ENCODE results near the gene DPP10.

DNA sequence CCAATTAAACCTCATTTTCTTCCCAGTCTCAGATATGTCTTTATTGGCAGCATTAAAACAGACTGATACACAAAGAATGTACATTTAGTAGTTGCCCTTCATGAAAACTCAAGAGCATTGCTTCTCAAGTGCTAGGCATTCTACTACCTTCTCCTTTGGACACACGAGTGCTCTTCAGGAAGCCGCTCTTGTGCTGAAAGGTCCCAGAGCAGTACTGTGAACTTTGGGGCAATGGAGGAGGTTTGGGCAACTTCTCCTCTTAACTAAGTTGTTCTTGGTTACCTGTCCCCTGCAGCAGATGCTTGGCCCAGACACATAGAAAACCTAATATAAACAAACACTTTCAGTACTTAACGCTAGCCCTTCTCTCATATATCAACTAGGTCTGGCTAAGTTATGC lies 362.8 kb downstream of the DPP10 start:
- TF ChIP-seq, protein P1, sequence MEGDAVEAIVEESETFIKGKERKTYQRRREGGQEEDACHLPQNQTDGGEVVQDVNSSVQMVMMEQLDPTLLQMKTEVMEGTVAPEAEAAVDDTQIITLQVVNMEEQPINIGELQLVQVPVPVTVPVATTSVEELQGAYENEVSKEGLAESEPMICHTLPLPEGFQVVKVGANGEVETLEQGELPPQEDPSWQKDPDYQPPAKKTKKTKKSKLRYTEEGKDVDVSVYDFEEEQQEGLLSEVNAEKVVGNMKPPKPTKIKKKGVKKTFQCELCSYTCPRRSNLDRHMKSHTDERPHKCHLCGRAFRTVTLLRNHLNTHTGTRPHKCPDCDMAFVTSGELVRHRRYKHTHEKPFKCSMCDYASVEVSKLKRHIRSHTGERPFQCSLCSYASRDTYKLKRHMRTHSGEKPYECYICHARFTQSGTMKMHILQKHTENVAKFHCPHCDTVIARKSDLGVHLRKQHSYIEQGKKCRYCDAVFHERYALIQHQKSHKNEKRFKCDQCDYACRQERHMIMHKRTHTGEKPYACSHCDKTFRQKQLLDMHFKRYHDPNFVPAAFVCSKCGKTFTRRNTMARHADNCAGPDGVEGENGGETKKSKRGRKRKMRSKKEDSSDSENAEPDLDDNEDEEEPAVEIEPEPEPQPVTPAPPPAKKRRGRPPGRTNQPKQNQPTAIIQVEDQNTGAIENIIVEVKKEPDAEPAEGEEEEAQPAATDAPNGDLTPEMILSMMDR (IDR thresholded peaks at IDR 0.05; ENCODE audit: low read length): no peak
- no peak for TF ChIP-seq EZH2 (IDR thresholded peaks at IDR 0.05; ENCODE audit: borderline replicate concordance, low read length)

All from OCI-LY1 (cell line).